ENCODE data around the gene THBS1.

The THBS1 gene

DNA sequence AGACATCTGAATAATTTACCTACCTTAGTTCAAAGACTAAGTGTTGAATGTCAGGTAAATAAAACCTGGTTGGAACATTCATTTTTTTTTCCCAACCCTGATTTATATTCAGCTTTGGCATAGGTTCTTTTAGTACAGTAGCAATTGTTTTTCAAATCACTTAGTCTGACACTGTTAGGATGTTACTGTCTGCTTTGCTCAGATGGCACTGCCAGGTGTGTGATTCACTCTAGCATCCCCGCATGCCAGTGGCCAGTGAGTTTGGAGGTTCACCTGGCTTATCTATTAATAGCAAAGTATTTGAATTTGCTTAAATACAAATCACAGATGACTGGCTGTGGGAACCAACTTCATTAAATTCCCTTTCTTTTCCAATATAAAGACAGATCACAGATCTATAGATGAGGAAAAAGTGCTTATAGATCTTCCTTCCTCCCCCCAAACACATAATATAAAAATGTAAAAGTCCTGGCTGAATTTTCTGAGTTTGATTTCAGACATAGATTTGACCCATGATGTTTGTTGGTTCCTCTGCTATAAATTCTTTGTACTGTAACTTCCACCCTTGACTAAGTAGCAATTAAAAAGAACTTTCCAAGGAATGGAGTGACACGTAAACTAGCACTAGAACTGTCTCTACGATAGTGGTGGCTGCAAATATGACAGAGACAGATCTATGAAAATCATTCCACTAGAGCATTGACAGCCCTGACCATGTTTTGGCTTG lies 3.9 kb downstream of the THBS1 start:
- no peaks in the 10 kb centered on the region for H3F3A ChIP-seq (ENCODE audit: insufficient read depth, low read length)
- no peak overlapping the region for H3K9ac ChIP-seq (ENCODE audit: low read length)
- H3K9me2 ChIP-seq (ENCODE audit: low read depth, low read length): no peaks in the 10 kb centered on the region
- no peaks in the 10 kb centered on the region for H3K79me2 ChIP-seq (ENCODE audit: insufficient read depth, low read length)
- no peak overlapping the region for H3K4me2 ChIP-seq (ENCODE audit: low read length)
- no peak for TF ChIP-seq EZH2 (IDR thresholded peaks at IDR 0.05; ENCODE audit: borderline replicate concordance, low read length)
- TF ChIP-seq, protein P1, sequence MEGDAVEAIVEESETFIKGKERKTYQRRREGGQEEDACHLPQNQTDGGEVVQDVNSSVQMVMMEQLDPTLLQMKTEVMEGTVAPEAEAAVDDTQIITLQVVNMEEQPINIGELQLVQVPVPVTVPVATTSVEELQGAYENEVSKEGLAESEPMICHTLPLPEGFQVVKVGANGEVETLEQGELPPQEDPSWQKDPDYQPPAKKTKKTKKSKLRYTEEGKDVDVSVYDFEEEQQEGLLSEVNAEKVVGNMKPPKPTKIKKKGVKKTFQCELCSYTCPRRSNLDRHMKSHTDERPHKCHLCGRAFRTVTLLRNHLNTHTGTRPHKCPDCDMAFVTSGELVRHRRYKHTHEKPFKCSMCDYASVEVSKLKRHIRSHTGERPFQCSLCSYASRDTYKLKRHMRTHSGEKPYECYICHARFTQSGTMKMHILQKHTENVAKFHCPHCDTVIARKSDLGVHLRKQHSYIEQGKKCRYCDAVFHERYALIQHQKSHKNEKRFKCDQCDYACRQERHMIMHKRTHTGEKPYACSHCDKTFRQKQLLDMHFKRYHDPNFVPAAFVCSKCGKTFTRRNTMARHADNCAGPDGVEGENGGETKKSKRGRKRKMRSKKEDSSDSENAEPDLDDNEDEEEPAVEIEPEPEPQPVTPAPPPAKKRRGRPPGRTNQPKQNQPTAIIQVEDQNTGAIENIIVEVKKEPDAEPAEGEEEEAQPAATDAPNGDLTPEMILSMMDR (IDR thresholded peaks at IDR 0.05; ENCODE audit: low read length): no peak
- H3K9me3 ChIP-seq (ENCODE audit: low read length): no peaks in the 10 kb centered on the region
- H3K4me1 ChIP-seq (ENCODE audit: insufficient read depth, low read length, severe bottlenecking): no peaks in the 10 kb centered on the region
- H3K36me3 ChIP-seq (ENCODE audit: insufficient read depth, low read length): no peaks in the 10 kb centered on the region
- no peak overlapping the region for H3K4me3 ChIP-seq (ENCODE audit: low read depth, low read length, poor library complexity, severe bottlenecking)
- no peak overlapping the region for H2AFZ ChIP-seq (ENCODE audit: low read length)
- H3K27me3 ChIP-seq (ENCODE audit: insufficient read depth, low read length): peaks cover 1% of the 10 kb centered on the region; the same call in 1 of the 2 replicates
- H3K27ac ChIP-seq (ENCODE audit: low read depth, low read length, poor library complexity, severe bottlenecking): no peak overlapping the region
- H4K20me1 ChIP-seq (ENCODE audit: insufficient read depth, low read length): no peaks in the 10 kb centered on the region

GRCh38 chr15:39585389-39585841 lies 4.5 kb downstream of the THBS1 start:
- H3K27ac ChIP-seq (ENCODE audit: low read depth, low read length, poor library complexity, severe bottlenecking): no peak overlapping the region
- H3K36me3 ChIP-seq (ENCODE audit: insufficient read depth, low read length): no peaks in the 10 kb centered on the region
- no peak overlapping the region for H3K9ac ChIP-seq (ENCODE audit: low read length)
- H3K9me2 ChIP-seq (ENCODE audit: low read depth, low read length): no peaks in the 10 kb centered on the region
- no peaks in the 10 kb centered on the region for H3K4me1 ChIP-seq (ENCODE audit: insufficient read depth, low read length, severe bottlenecking)
- no peaks in the 10 kb centered on the region for H3K79me2 ChIP-seq (ENCODE audit: insufficient read depth, low read length)
- H2AFZ ChIP-seq (ENCODE audit: low read length): no peak overlapping the region
- no peaks in the 10 kb centered on the region for H3K9me3 ChIP-seq (ENCODE audit: low read length)
- H3K4me3 ChIP-seq (ENCODE audit: low read depth, low read length, poor library complexity, severe bottlenecking): no peak overlapping the region
- H3F3A ChIP-seq (ENCODE audit: insufficient read depth, low read length): no peaks in the 10 kb centered on the region
- H4K20me1 ChIP-seq (ENCODE audit: insufficient read depth, low read length): no peaks in the 10 kb centered on the region
- no peak overlapping the region for H3K4me2 ChIP-seq (ENCODE audit: low read length)
- H3K27me3 ChIP-seq (ENCODE audit: insufficient read depth, low read length): no peaks in the 10 kb centered on the region
- TF ChIP-seq, protein P1 (IDR thresholded peaks at IDR 0.05; ENCODE audit: low read length): no peak
- TF ChIP-seq EZH2 (IDR thresholded peaks at IDR 0.05; ENCODE audit: borderline replicate concordance, low read length): no peak

DNA sequence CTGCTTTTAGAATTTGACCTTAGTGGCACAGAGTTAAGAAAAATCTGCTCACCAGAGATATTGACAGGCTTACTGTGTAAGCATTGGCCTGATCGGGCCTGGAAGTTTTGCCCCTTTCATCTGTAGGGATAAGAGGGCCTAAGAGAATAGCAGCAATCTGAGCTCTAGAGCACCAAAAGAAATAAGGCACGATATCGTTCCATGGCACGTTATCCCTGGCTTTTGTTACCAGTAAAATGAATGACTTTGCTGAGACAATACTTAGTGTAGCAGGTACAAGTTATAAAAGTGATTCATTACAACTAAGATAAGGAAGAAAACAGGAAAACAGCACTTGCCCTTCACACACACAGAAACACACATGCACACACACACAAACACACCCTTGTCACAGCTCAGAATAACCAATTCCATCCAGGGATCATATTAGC lies 5.0 kb downstream of the THBS1 start:
- Histone ChIP-seq H3K36me3 (ENCODE audit: insufficient read depth, low read length) (no peaks in the 10 kb centered on the region), H3K27me3 (ENCODE audit: insufficient read depth, low read length) (no peaks in the 10 kb centered on the region), H3K27ac (ENCODE audit: low read depth, low read length, poor library complexity, severe bottlenecking) (no peak overlapping the region), H3F3A (ENCODE audit: insufficient read depth, low read length) (no peaks in the 10 kb centered on the region), H3K4me3 (ENCODE audit: low read depth, low read length, poor library complexity, severe bottlenecking) (no peak overlapping the region), H3K9me2 (ENCODE audit: low read depth, low read length) (no peaks in the 10 kb centered on the region), H4K20me1 (ENCODE audit: insufficient read depth, low read length) (no peaks in the 10 kb centered on the region), H3K4me2 (ENCODE audit: low read length) (no peak overlapping the region), H3K9me3 (ENCODE audit: low read length) (no peaks in the 10 kb centered on the region), H3K9ac (ENCODE audit: low read length) (no peak overlapping the region), H3K4me1 (ENCODE audit: insufficient read depth, low read length, severe bottlenecking) (no peaks in the 10 kb centered on the region), H3K79me2 (ENCODE audit: insufficient read depth, low read length) (no peaks in the 10 kb centered on the region), H2AFZ (ENCODE audit: low read length) (no peak overlapping the region)
- no peak for TF ChIP-seq EZH2 (IDR thresholded peaks at IDR 0.05; ENCODE audit: borderline replicate concordance, low read length)
- TF ChIP-seq, protein P1 (IDR thresholded peaks at IDR 0.05; ENCODE audit: low read length): no peak
